Measurements from ENCODE around the gene ULK3.

GRCh38 chr15:74809956-74810355, 33.0 kb downstream of the ULK3 start:
- TF ChIP-seq, protein P1, sequence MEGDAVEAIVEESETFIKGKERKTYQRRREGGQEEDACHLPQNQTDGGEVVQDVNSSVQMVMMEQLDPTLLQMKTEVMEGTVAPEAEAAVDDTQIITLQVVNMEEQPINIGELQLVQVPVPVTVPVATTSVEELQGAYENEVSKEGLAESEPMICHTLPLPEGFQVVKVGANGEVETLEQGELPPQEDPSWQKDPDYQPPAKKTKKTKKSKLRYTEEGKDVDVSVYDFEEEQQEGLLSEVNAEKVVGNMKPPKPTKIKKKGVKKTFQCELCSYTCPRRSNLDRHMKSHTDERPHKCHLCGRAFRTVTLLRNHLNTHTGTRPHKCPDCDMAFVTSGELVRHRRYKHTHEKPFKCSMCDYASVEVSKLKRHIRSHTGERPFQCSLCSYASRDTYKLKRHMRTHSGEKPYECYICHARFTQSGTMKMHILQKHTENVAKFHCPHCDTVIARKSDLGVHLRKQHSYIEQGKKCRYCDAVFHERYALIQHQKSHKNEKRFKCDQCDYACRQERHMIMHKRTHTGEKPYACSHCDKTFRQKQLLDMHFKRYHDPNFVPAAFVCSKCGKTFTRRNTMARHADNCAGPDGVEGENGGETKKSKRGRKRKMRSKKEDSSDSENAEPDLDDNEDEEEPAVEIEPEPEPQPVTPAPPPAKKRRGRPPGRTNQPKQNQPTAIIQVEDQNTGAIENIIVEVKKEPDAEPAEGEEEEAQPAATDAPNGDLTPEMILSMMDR (IDR thresholded peaks at IDR 0.05; ENCODE audit: poor library complexity): no peak
- TF ChIP-seq EZH2phosphoT487 (IDR thresholded peaks at IDR 0.05; ENCODE audit: low read depth, severe bottlenecking, unreplicated experiment) (no peak), EZH2 (IDR thresholded peaks at IDR 0.05; ENCODE audit: borderline replicate concordance) (no peak)

Data from hepatocyte (in vitro differentiated cells).